ENCODE data around the gene SINHCAF.

DNA sequence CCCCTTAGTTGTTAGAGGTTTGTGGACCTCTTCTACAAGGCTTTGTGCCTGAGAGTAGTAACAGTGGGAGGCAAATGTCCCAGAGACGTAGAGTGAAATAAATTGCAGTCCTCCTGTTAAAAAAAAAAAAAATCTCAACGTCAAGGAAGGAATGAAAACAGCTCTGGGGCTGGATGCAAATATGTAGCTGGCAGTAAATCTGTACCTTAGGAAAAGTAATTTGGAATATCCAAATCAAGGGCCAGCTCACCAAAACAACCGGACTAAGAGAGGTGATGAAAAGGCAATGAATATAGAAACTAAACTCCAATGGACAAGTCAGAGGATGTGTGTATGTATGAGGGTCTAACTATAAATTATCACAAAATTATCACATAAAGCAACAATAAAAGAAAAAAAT, 27.0 kb downstream of the SINHCAF start:
- no peak for TF ChIP-seq CTCF (conservative IDR thresholded peaks at IDR 0.05; ENCODE audit: low read depth in 2 of 2)
- no peak for TF ChIP-seq EZH2 (IDR thresholded peaks at IDR 0.05; ENCODE audit: low read depth, unreplicated experiment)
- TF ChIP-seq STAT1 (IDR thresholded peaks at IDR 0.05; ENCODE audit: unreplicated experiment), result no peak
- no peak for TF ChIP-seq POLR2AphosphoS5 (IDR thresholded peaks at IDR 0.05; ENCODE audit: low read depth)
- no peak for TF ChIP-seq CREB1 (CRISPR knock-in tag; IDR thresholded peaks at IDR 0.05; ENCODE audit: low read depth)
- TF ChIP-seq, protein P1, sequence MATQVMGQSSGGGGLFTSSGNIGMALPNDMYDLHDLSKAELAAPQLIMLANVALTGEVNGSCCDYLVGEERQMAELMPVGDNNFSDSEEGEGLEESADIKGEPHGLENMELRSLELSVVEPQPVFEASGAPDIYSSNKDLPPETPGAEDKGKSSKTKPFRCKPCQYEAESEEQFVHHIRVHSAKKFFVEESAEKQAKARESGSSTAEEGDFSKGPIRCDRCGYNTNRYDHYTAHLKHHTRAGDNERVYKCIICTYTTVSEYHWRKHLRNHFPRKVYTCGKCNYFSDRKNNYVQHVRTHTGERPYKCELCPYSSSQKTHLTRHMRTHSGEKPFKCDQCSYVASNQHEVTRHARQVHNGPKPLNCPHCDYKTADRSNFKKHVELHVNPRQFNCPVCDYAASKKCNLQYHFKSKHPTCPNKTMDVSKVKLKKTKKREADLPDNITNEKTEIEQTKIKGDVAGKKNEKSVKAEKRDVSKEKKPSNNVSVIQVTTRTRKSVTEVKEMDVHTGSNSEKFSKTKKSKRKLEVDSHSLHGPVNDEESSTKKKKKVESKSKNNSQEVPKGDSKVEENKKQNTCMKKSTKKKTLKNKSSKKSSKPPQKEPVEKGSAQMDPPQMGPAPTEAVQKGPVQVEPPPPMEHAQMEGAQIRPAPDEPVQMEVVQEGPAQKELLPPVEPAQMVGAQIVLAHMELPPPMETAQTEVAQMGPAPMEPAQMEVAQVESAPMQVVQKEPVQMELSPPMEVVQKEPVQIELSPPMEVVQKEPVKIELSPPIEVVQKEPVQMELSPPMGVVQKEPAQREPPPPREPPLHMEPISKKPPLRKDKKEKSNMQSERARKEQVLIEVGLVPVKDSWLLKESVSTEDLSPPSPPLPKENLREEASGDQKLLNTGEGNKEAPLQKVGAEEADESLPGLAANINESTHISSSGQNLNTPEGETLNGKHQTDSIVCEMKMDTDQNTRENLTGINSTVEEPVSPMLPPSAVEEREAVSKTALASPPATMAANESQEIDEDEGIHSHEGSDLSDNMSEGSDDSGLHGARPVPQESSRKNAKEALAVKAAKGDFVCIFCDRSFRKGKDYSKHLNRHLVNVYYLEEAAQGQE (IDR thresholded peaks at IDR 0.05; ENCODE audit: unreplicated experiment), result no peak
- no peak for TF ChIP-seq JUNB (IDR thresholded peaks at IDR 0.05; ENCODE audit: unreplicated experiment)
- no peak for TF ChIP-seq EZH2phosphoT487 (IDR thresholded peaks at IDR 0.05; ENCODE audit: unreplicated experiment)
- TF ChIP-seq ETS1 (IDR thresholded peaks at IDR 0.05), result no peak
- no peak for TF ChIP-seq ZNF331 (CRISPR knock-in tag; IDR thresholded peaks at IDR 0.05; ENCODE audit: low read depth)
- TF ChIP-seq ZNF114 (CRISPR knock-in tag; IDR thresholded peaks at IDR 0.05), result no peak
- TF ChIP-seq ZNF462 (CRISPR knock-in tag; IDR thresholded peaks at IDR 0.05), result no peak
- no peak for TF ChIP-seq NANOG (IDR thresholded peaks at IDR 0.05; ENCODE audit: borderline replicate concordance)
